Breast epithelium (tissue), 4 donors: ENCODE results near the gene RNF14. TPM values are rescaled to one million over a fixed set of nuclear protein-coding genes. Genes with fewer than 3 reads are reported as not detected.

ENCODE experiments used
- DNase-seq, 2 donors: peaks; one replicate each; pipeline ENCODE4 v3.0.0-alpha.2; 2019; ENCODE audit warnings: low spot score in 2 of 2
- H3K27ac ChIP-seq, 2 donors: fragments of 200-600 bp; sonication (generic) in 1 of 2; one replicate each; pipeline ENCODE4 v1.5.1; 2016 to 2019; ENCODE audit warnings: mild to moderate bottlenecking in 1 of 2
- H3K27me3 ChIP-seq, 2 donors: fragments of 200-600 bp; sonication (generic) in 1 of 2; one replicate each; pipeline versions ENCODE4 v1.5.1 to v1.6.0; 2017 to 2019; ENCODE audit warnings: control low read depth in 1 of 2, mild to moderate bottlenecking in 1 of 2
- H3K36me3 ChIP-seq: fragments of 200-600 bp; one replicate; pipeline ENCODE4 v1.5.1; 2019
- H3K4me1 ChIP-seq, 2 donors: fragments of 200-600 bp; sonication (generic); one replicate each; pipeline ENCODE4 v1.5.1; 2016 to 2019; ENCODE audit warnings: control low read depth in 1 of 2
- H3K4me3 ChIP-seq, 3 donors: fragments of 200-600 bp; sonication (generic); 1 replicate in 2 of 3; 2 replicates in 1 of 3; pipeline ENCODE4 v1.5.1; 2016 to 2019; ENCODE audit warnings: mild to moderate bottlenecking in 3 of 3, moderate library complexity in 2 of 3
- H3K9me3 ChIP-seq, 2 donors: fragments of 200-600 bp; sonication (generic) in 1 of 2; one replicate each; pipeline ENCODE4 v1.5.1; 2016 to 2019; ENCODE audit warnings: control low read depth in 1 of 2
- POLR2A ChIP-seq: fragments of 450-650 bp; IDR thresholded peaks from one replicate; pipeline ENCODE4 v1.6.1; 2016; ENCODE audit warnings: antibody characterized with exemption, mild to moderate bottlenecking, moderate library complexity
- POLR2AphosphoS5 ChIP-seq, 3 donors: sonication (generic); formaldehyde crosslinking; IDR thresholded peaks; one replicate each; pipeline ENCODE4 v1.6.1; 2017; ENCODE audit warnings: antibody characterized with exemption in 3 of 3
- intact Hi-C: fragments of 100-400 bp; cut with DNase I; formaldehyde crosslinking; loops from one replicate; pipeline ENCODE4 v1.15.1; 2023; ENCODE audit warnings: low total_unique reads
- total RNA-seq, 3 donors: library from RNA; depleted of rRNA; stranded (reverse); fragments of >200 nt; gene quantifications; one replicate each; pipeline ENCODE4 v1.1.0, GENCODE V29; 2016
- TF ChIP-seq, protein P1 (sequence below), 3 donors: fragments of 450-650 bp; IDR thresholded peaks; one replicate each; pipeline ENCODE4 v1.5.1; 2016 to 2017; ENCODE audit warnings: antibody characterized with exemption in 3 of 3, mild to moderate bottlenecking in 3 of 3, moderate library complexity in 3 of 3

The RNF14 gene
- total RNA-seq, 3 donors from 2014 or later = 43.9 to 80.2 (median 60.6) TPM

DNA sequence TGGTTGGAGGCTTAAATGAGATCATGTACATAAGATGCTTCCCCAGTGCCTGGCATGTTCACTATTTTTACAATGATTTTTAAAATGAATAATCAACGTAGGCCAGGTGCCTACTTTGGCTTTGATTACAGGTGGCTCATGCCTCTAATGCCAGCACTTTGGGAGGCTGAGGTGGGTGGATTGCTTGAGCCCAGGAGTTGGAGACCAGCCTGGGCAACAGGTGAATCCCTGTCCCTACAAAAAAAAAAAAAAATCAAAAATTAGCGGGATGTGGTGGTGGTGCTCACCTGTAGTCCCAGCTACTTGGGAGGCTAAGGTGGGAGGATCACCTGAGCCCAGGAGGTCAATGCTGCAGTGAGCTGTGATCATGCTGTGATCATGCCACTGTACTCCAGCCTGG lies 20.1 kb upstream of the RNF14 start:
- intact Hi-C loops = no loop called here
- no peak overlapping the region for H3K27ac ChIP-seq
- no peak for DNase-seq
- H3K4me1 ChIP-seq = no peaks in the 10 kb centered on the region
- H3K4me3 ChIP-seq = no peak overlapping the region
- no peaks in the 10 kb centered on the region for H3K9me3 ChIP-seq
- TF ChIP-seq POLR2A (no peak), POLR2AphosphoS5 (IDR thresholded peaks at IDR 0.05) (no peak)
- TF ChIP-seq, protein P1, sequence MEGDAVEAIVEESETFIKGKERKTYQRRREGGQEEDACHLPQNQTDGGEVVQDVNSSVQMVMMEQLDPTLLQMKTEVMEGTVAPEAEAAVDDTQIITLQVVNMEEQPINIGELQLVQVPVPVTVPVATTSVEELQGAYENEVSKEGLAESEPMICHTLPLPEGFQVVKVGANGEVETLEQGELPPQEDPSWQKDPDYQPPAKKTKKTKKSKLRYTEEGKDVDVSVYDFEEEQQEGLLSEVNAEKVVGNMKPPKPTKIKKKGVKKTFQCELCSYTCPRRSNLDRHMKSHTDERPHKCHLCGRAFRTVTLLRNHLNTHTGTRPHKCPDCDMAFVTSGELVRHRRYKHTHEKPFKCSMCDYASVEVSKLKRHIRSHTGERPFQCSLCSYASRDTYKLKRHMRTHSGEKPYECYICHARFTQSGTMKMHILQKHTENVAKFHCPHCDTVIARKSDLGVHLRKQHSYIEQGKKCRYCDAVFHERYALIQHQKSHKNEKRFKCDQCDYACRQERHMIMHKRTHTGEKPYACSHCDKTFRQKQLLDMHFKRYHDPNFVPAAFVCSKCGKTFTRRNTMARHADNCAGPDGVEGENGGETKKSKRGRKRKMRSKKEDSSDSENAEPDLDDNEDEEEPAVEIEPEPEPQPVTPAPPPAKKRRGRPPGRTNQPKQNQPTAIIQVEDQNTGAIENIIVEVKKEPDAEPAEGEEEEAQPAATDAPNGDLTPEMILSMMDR (IDR thresholded peaks at IDR 0.05) = no peak
- no peaks in the 10 kb centered on the region for H3K27me3 ChIP-seq
- no peaks in the 10 kb centered on the region for H3K36me3 ChIP-seq

DNA sequence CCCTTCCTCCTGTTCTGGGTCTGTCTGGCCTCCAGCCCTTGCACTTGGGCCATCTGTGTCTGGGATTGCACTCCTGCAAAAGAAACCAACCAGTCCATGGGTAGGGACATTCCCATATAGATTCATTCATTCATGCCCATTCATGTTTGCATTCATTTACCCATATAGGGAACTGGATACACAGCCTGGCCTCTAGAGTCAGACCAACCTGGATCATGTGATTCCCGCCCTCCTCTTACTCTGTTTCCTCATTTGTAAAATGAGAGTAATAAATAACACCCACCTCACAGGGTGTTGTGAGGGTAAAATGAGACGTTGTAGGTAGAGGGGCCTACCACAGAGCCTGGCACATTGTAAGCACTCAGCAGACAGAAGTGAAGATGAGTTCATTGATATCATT lies 19.4 kb upstream of the RNF14 start:
- H3K4me3 ChIP-seq = no peak overlapping the region
- no peaks in the 10 kb centered on the region for H3K27me3 ChIP-seq
- DNase-seq = no peak
- H3K27ac ChIP-seq = no peak overlapping the region
- H3K4me1 ChIP-seq = no peaks in the 10 kb centered on the region
- no peaks in the 10 kb centered on the region for H3K36me3 ChIP-seq
- TF ChIP-seq POLR2A (no peak), POLR2AphosphoS5 (IDR thresholded peaks at IDR 0.05) (no peak)
- TF ChIP-seq, protein P1 (IDR thresholded peaks at IDR 0.05) = no peak
- intact Hi-C loops = no loop called here
- H3K9me3 ChIP-seq = no peaks in the 10 kb centered on the region

DNA sequence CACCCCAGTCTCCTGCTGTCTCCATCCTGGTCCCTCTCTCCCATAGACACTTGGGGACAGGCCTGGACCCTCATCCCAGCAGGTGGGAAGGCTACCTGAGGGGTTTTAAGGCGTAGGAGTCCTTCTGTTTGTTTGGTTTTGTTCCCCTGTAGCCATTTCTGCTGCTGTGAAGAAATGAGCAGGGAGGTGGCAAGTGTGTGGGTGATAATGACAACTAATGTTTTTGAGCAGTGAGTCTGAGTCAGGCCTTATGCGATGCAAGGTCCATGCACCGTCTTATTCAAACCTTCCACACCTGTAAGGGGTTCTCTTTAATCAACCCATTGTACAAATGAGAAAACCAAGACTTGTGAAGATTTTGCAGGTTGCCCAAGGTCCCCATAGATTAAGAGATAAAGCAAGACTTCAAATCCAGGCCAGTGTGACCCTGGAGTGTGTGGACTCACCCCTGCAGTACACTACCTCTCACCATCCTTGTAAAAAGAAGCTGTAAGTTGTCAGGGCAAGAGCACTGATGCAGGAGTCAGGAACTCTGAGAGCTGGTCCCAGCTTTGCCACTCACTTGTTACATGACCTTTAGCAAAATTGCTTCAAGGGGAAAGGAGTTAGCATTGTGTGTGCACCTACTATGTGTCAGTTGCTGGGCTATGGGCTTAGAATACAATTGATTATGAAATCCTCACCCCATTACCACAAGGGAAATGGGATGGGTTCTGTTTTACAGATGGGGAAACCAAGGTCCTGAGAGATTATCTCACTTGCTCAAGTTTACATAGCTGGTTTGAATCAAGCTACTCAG lies 18.5 kb upstream of the RNF14 start:
- H3K27me3 ChIP-seq = no peaks in the 10 kb centered on the region
- no peak for TF ChIP-seq POLR2A
- no peak for TF ChIP-seq POLR2AphosphoS5 (IDR thresholded peaks at IDR 0.05)
- TF ChIP-seq, protein P1 (IDR thresholded peaks at IDR 0.05) = no peak
- H3K27ac ChIP-seq = no peak overlapping the region
- no peaks in the 10 kb centered on the region for H3K9me3 ChIP-seq
- no peak for DNase-seq
- H3K36me3 ChIP-seq = no peaks in the 10 kb centered on the region
- intact Hi-C loops = loop anchor here (5.0 kb wide), 1 partner anchor 913 kb away; no protein-coding TSS in a partner anchor
- H3K4me3 ChIP-seq = no peak overlapping the region
- no peaks in the 10 kb centered on the region for H3K4me1 ChIP-seq

DNA sequence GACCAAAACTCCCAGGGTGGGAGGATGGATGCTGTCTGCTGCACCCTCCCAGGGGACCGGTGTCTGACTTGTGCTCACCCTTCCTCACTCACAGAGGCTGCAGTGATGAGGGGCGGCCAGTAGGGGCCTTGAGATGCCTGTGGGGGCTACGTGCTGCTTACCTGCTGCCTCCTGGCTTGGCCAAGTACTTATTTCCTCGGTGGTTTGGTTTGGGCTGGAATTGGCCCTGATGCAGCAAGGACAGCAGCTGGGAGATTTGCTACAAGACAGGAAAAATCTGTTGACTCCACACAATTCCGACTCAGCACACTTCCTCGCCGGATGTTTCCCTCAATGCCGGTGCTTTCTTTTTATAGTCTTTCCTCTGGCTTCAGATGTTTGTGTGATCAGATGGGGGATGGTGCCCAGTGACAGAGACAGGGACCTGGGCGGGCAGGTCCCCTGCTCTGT lies 17.5 kb upstream of the RNF14 start:
- no peaks in the 10 kb centered on the region for H3K36me3 ChIP-seq
- no peak for DNase-seq
- no peak overlapping the region for H3K4me3 ChIP-seq
- intact Hi-C loops = loop anchor here (5.0 kb wide), 1 partner anchor 914 kb away; no protein-coding TSS in a partner anchor
- H3K27ac ChIP-seq = no peak overlapping the region
- no peaks in the 10 kb centered on the region for H3K9me3 ChIP-seq
- no peaks in the 10 kb centered on the region for H3K4me1 ChIP-seq
- TF ChIP-seq, protein P1 (IDR thresholded peaks at IDR 0.05) = no peak
- no peaks in the 10 kb centered on the region for H3K27me3 ChIP-seq

DNA sequence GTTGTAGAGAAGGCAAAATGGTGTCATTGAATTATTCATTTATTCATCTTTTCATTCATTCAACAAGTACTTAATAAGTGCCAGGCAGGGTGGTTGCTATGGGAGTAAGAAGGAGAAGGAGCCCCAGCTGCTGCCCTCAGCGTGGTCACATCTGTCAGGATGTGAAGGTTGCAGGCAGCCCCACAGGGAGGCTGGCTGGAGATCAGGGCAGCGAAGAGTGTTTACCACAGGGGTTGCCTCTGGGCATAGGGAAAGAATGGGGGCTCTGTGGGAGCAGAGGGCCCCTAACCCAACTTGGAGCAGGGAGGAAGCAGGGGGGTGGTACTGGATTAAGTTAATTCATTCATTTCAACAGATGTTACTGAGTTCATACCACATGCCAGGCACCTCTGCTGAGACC lies 16.9 kb upstream of the RNF14 start:
- Histone ChIP-seq H3K4me1 (no peaks in the 10 kb centered on the region), H3K27me3 (no peaks in the 10 kb centered on the region), H3K36me3 (no peaks in the 10 kb centered on the region), H3K9me3 (no peaks in the 10 kb centered on the region), H3K27ac (no peak overlapping the region), H3K4me3 (no peak overlapping the region)
- DNase-seq = no peak
- intact Hi-C loops = loop anchor here (5.0 kb wide), 1 partner anchor 915 kb away; no protein-coding TSS in a partner anchor
- TF ChIP-seq POLR2A (no peak), POLR2AphosphoS5 (IDR thresholded peaks at IDR 0.05) (no peak)
- TF ChIP-seq, protein P1 (IDR thresholded peaks at IDR 0.05) = no peak
